H1 (cell line): ENCODE data around the gene MTAP. TPM values are rescaled to one million over a fixed set of nuclear protein-coding genes. Genes with fewer than 3 reads are reported as not detected.

ENCODE experiments used
- CTCF ChIA-PET: fragments of 300-600 bp; sonication (Branson Sonifier 250); formaldehyde crosslinking; loops from one replicate; lab custom pipeline; 2021; ENCODE audit not compliant: partially characterized antibody; lab: Charles Lee
- POLR2A ChIA-PET: fragments of 300-600 bp; sonication (Branson Sonifier 250); formaldehyde crosslinking; loops from one replicate; lab custom pipeline; 2021; ENCODE audit warnings: inconsistent platforms; ENCODE audit not compliant: partially characterized antibody; lab: Charles Lee
- DNase-seq, 2 experiments: peaks; one replicate each; pipeline versions ENCODE4 v3.0.0 to v3.0.0-alpha.2; 2010 to 2022; ENCODE audit warnings: low spot score in 2 of 2, low read depth in 1 of 2, mixed read lengths in 1 of 2
- FAIRE-seq: peaks from 2 replicates; lab custom pipeline; 2011; peaks lifted over from hg19 to GRCh38; lab: Jason Lieb, UNC
- H2AFZ ChIP-seq: 2 replicates; pipeline ENCODE4 v1.8.1; 2012; ENCODE audit warnings: low read length, inconsistent platforms
- H2AK5ac ChIP-seq: 2 replicates; pipeline ENCODE4 v1.6.1; 2013; ENCODE audit warnings: low read depth, low read length
- H2BK120ac ChIP-seq: replicated peaks from 2 replicates; pipeline ENCODE3; 2013; ENCODE audit warnings: low read depth, low read length, inconsistent platforms
- H2BK12ac ChIP-seq: 2 replicates; pipeline ENCODE4 v1.6.1; 2013; ENCODE audit warnings: low read depth, low read length
- H2BK15ac ChIP-seq: 2 replicates; pipeline ENCODE4 v1.6.1; 2013; ENCODE audit warnings: low read length
- H2BK20ac ChIP-seq: 2 replicates; pipeline ENCODE4 v1.6.1; 2013; ENCODE audit warnings: low read length
- H2BK5ac ChIP-seq: 2 replicates; pipeline ENCODE4 v1.6.1; 2013; ENCODE audit warnings: low read depth, low read length
- H3K14ac ChIP-seq: 2 replicates; pipeline ENCODE4 v1.6.1; 2013; ENCODE audit warnings: inconsistent platforms; ENCODE audit not compliant: insufficient read length
- H3K18ac ChIP-seq: 2 replicates; pipeline ENCODE4 v1.6.1; 2013; ENCODE audit warnings: low read length; ENCODE audit errors: extremely low read depth
- H3K23ac ChIP-seq: 2 replicates; pipeline ENCODE4 v1.6.1; 2013; ENCODE audit warnings: inconsistent platforms; ENCODE audit not compliant: insufficient read length
- H3K23me2 ChIP-seq: 2 replicates; pipeline ENCODE4 v1.6.1; 2013; ENCODE audit warnings: low read depth, low read length
- H3K27ac ChIP-seq: 2 replicates; pipeline ENCODE4 v1.6.1; 2011; ENCODE audit warnings: low read depth, low read length, inconsistent platforms
- H3K27me3 ChIP-seq, 4 experiments: replicated peaks in 1 of 4; 1 replicate in 1 of 4; 2 replicates in 3 of 4; pipeline versions ENCODE4 v1.6.1 to v1.8.1; 2011 to 2013; ENCODE audit warnings: low read length in 3 of 4, mild to moderate bottlenecking in 3 of 4, inconsistent platforms in 2 of 4, mixed read lengths in 2 of 4, moderate library complexity in 1 of 4; ENCODE audit not compliant: control insufficient read depth in 3 of 4, insufficient read depth in 3 of 4; ENCODE audit errors: extremely low read depth in 1 of 4
- H3K36me3 ChIP-seq, 4 experiments: 2 replicates each; pipeline versions ENCODE4 v1.6.1 to v1.8.1; 2011 to 2013; ENCODE audit warnings: mild to moderate bottlenecking in 4 of 4, low read length in 3 of 4, moderate library complexity in 2 of 4, control low read depth in 1 of 4, inconsistent platforms in 1 of 4; ENCODE audit not compliant: insufficient read depth in 4 of 4, control insufficient read depth in 2 of 4
- H3K4ac ChIP-seq: replicated peaks from 2 replicates; pipeline ENCODE3; 2013; ENCODE audit warnings: low read length, low read depth, mixed read lengths, inconsistent platforms; ENCODE audit not compliant: insufficient read length
- H3K4me1 ChIP-seq, 4 experiments: replicated peaks in 1 of 4; 1 replicate in 1 of 4; 2 replicates in 3 of 4; pipeline versions ENCODE4 v1.6.1 to v1.8.1; 2011 to 2013; ENCODE audit warnings: low read length in 3 of 4, inconsistent platforms in 2 of 4, mixed read lengths in 1 of 4; ENCODE audit not compliant: insufficient read depth in 4 of 4, control insufficient read depth in 3 of 4
- H3K4me2 ChIP-seq, 2 experiments: 2 replicates each; pipeline versions ENCODE4 v1.6.1 to v1.8.1; 2011 to 2013; ENCODE audit warnings: low read depth in 2 of 2, low read length in 2 of 2, control low read depth in 1 of 2, inconsistent platforms in 1 of 2, mild to moderate bottlenecking in 1 of 2; ENCODE audit not compliant: insufficient read depth in 1 of 2
- H3K4me3 ChIP-seq, 4 experiments: fragments of 200-600, 300-600 bp in 1 of 4; sonication (generic), shearing (Covaris generic), sonication (Bioruptor Twin) in 1 of 4; 2 replicates each; pipeline versions ENCODE4 v1.5.1 to v1.8.1; 2011 to 2016; ENCODE audit warnings: low read length in 4 of 4, low read depth in 3 of 4, control low read depth in 2 of 4, inconsistent platforms in 2 of 4, mild to moderate bottlenecking in 2 of 4, mixed read lengths in 1 of 4, moderate library complexity in 1 of 4; ENCODE audit not compliant: insufficient read depth in 2 of 4; ENCODE audit errors: extremely low read depth in 1 of 4
- H3K56ac ChIP-seq: replicated peaks from 2 replicates; pipeline ENCODE3; 2013; ENCODE audit warnings: low read depth, mild to moderate bottlenecking, mixed read lengths, low read length, inconsistent platforms; ENCODE audit not compliant: insufficient read length
- H3K79me1 ChIP-seq: 2 replicates; pipeline ENCODE4 v1.6.1; 2013; ENCODE audit warnings: low read depth, low read length, control low read depth
- H3K79me2 ChIP-seq, 2 experiments: 2 replicates each; pipeline versions ENCODE4 v1.6.1 to v1.8.1; 2012 to 2013; ENCODE audit warnings: low read length in 2 of 2, mild to moderate bottlenecking in 2 of 2, inconsistent platforms in 1 of 2; ENCODE audit not compliant: insufficient read depth in 2 of 2, control insufficient read depth in 1 of 2
- H3K9ac ChIP-seq, 4 experiments: replicated peaks in 1 of 4; 1 replicate in 1 of 4; 2 replicates in 3 of 4; pipeline versions ENCODE4 v1.6.1 to v1.8.1; 2011 to 2013; ENCODE audit warnings: low read depth in 3 of 4, low read length in 3 of 4, control low read depth in 2 of 4, mild to moderate bottlenecking in 2 of 4, moderate library complexity in 2 of 4, inconsistent platforms in 1 of 4; ENCODE audit errors: extremely low read depth in 1 of 4
- H3K9me3 ChIP-seq, 2 experiments: 2 replicates each; pipeline versions ENCODE4 v1.6.1 to v1.8.1; 2012 to 2013; ENCODE audit warnings: mild to moderate bottlenecking in 2 of 2, moderate library complexity in 2 of 2, control low read depth in 1 of 2, inconsistent platforms in 1 of 2, low read depth in 1 of 2, low read length in 1 of 2, mixed read lengths in 1 of 2; ENCODE audit not compliant: insufficient read depth in 2 of 2
- H4K20me1 ChIP-seq, 2 experiments: replicated peaks in 1 of 2; 2 replicates each; pipeline versions ENCODE3 to v1.8.1; 2011 to 2013; ENCODE audit warnings: inconsistent platforms in 2 of 2, low read length in 2 of 2, mild to moderate bottlenecking in 1 of 2; ENCODE audit not compliant: insufficient read depth in 2 of 2, control insufficient read depth in 1 of 2
- H4K5ac ChIP-seq: 2 replicates; pipeline ENCODE4 v1.6.1; 2013; ENCODE audit warnings: low read length, low read depth, mixed read lengths, inconsistent platforms; ENCODE audit not compliant: insufficient read length
- H4K8ac ChIP-seq: 2 replicates; pipeline ENCODE4 v1.8.0; 2013; ENCODE audit warnings: mild to moderate bottlenecking, moderate library complexity, low read length, inconsistent platforms; ENCODE audit not compliant: insufficient read depth; ENCODE audit errors: extremely low read depth
- H4K91ac ChIP-seq: replicated peaks from 2 replicates; pipeline ENCODE3; 2013; ENCODE audit warnings: low read length, mixed read lengths, inconsistent platforms; ENCODE audit not compliant: insufficient read length
- RAD21 ChIP-seq, 2 experiments: IDR thresholded peaks in 1 of 2; conservative IDR thresholded peaks in 1 of 2; 2 replicates each; pipeline ENCODE4 v1.6.1; 2011; ENCODE audit warnings: low read depth in 2 of 2, low read length in 2 of 2, improper control_type of control experiment in 1 of 2, inconsistent platforms in 1 of 2, mild to moderate bottlenecking in 1 of 2, moderate library complexity in 1 of 2
- SIRT6 ChIP-seq: IDR thresholded peaks from one replicate; pipeline ENCODE4 v1.7.1; 2012; ENCODE audit warnings: low read length, inconsistent platforms
- TEAD4 ChIP-seq: IDR thresholded peaks from 2 replicates; pipeline ENCODE4 v1.6.1; 2012; ENCODE audit warnings: low read depth, low read length, inconsistent platforms, mixed read lengths
- WGBS, 2 experiments: shearing (Covaris generic) in 1 of 2; methylation state at CpG; one replicate each; pipeline versions ENCODE4 v1.1.6 to v1.1.7; 2013 to 2015; ENCODE audit warnings: low lambda C conversion rate in 2 of 2, mixed read lengths in 2 of 2, inconsistent platforms in 1 of 2, low coverage in 1 of 2, missing lambda C conversion rate in 1 of 2; ENCODE audit not compliant: insufficient replicate concordance in 2 of 2, insufficient coverage in 1 of 2, insufficient read length in 1 of 2; ENCODE audit errors: extremely low coverage in 1 of 2, missing lambda C conversion rate in 1 of 2; 5-methylcytosine and 5-hydroxymethylcytosine counted together
- polyA plus RNA-seq, 7 experiments: library from polyadenylated mRNA; depleted of rRNA in 3 of 7; stranded (reverse) in 5 of 7; unstranded in 2 of 7; fragments of >200 nt in 5 of 7; fragments of 200-250 nt in 2 of 7; gene quantifications; 1 replicate in 5 of 7; 2 replicates in 1 of 7; 4 replicates in 1 of 7; pipeline versions ENCODE4 v1.2.1 to v1.2.3, GENCODE V29; 2011 to 2013; ENCODE audit warnings: missing spikeins in 2 of 7, mixed read lengths in 2 of 7
- total RNA-seq: library from RNA; stranded (reverse); fragmentation: NEBNext Ultra II Directional; extraction: Animal tissue kit (Norgen Biotek cat#: 25700); gene quantifications from 2 replicates; pipeline ENCODE4 v1.2.1, GENCODE V29; 2021

Gene MTAP
- total and polyA plus RNA-seq, 2 of the 8 experiments (the other 6 are each of a cell fraction or from before 2014, with no cell fraction given): 16.4 to 100 TPM

GRCh38 chr9:21903380-21903965, 101.0 kb downstream of the MTAP start:
- Histone ChIP-seq H4K8ac (no peak overlapping the region), H2BK12ac (no peak overlapping the region), H3K9me3 (peaks cover 4 to 6% of the 10 kb centered on the region in 2 experiments; a peak in 3 of 4 replicates), H3K56ac (no peak overlapping the region), H3K79me2 (no peaks in the 10 kb centered on the region), H2AK5ac (no peak overlapping the region), H2BK20ac (no peak overlapping the region), H4K5ac (no peak overlapping the region), H3K36me3 (no peaks in the 10 kb centered on the region), H3K4me2 (no peak overlapping the region), H3K9ac (no peak overlapping the region), H3K4me1 (no peaks in the 10 kb centered on the region), H2BK15ac (no peak overlapping the region), H3K79me1 (no peaks in the 10 kb centered on the region), H2AFZ (no peak overlapping the region), H3K23ac (no peak overlapping the region), H3K4ac (no peak overlapping the region), H4K91ac (no peak overlapping the region), H3K4me3 (no peak overlapping the region), H3K14ac (no peak overlapping the region), H2BK120ac (no peak overlapping the region), H2BK5ac (no peak overlapping the region), H3K18ac (no peak overlapping the region), H4K20me1 (no peaks in the 10 kb centered on the region), H3K27ac (no peak overlapping the region), H3K27me3 (no peaks in the 10 kb centered on the region), H3K23me2 (no peaks in the 10 kb centered on the region; the same call in 1 of the 2 replicates)
- ChIA-PET CTCF (interaction anchor here (0.5 to 2.7 kb wide), 9 partner anchors 8 to 341 kb away, joined by 3 to 9 read pairs (median 4); partner anchors contain the start of gene CDKN2B), POLR2A (no interaction called here)
- DNase-seq (no peak), FAIRE-seq (no peak)
- 90% methylated on average over 7 of the region's 7 CpGs; no CpG with 5 or more reads in 1 of the 2 experiments for WGBS, 2 experiments
- TF ChIP-seq SIRT6 (no peak), RAD21 (IDR thresholded peaks at IDR 0.05 in 1 of 2, conservative IDR thresholded peaks at IDR 0.05 in 1 of 2; ENCODE audit: low read depth in 2 of 2, low read length in 2 of 2) (no peak), TEAD4 (no peak)
